GM19372 (cell line): ENCODE measurements around the gene RAD51B.

Experiments used
- ATAC-seq: cut with Tn5 transposase; IDR thresholded peaks from one replicate; pipeline ENCODE4 v1.9.1; 2021; ENCODE audit warnings: mild to moderate bottlenecking, low read depth, moderate library complexity; ENCODE audit not compliant: unreplicated experiment

RAD51B gene

GRCh38 chr14:68441542-68441941 is 622.0 kb downstream of the RAD51B start:
- ATAC-seq = no peak

GRCh38 chr14:68442828-68443629 is 623.5 kb downstream of the RAD51B start:
- no peak for ATAC-seq

- no peak for ATAC-seq
Observed at GRCh38 chr14:68444449-68445168, 625.0 kb downstream of the RAD51B start.

GRCh38 chr14:68446243-68447040 is 626.9 kb downstream of the RAD51B start:
- no peak for ATAC-seq

- ATAC-seq = no peak
Observed at GRCh38 chr14:68447581-68448251, 628.1 kb downstream of the RAD51B start.

GRCh38 chr14:68448252-68448902 is 628.8 kb downstream of the RAD51B start:
- no peak for ATAC-seq

GRCh38 chr14:68449561-68450181 is 630.1 kb downstream of the RAD51B start:
- no peak for ATAC-seq

GRCh38 chr14:68450391-68451120 is 631.0 kb downstream of the RAD51B start:
- no peak for ATAC-seq

- ATAC-seq = no peak
Observed at GRCh38 chr14:68451696-68452373, 632.3 kb downstream of the RAD51B start.

GRCh38 chr14:68458253-68458652 is 638.7 kb downstream of the RAD51B start:
- no peak for ATAC-seq

GRCh38 chr14:68458840-68459469 is 639.4 kb downstream of the RAD51B start:
- no peak for ATAC-seq

- ATAC-seq = no peak
Observed at GRCh38 chr14:68459480-68460136, 640.0 kb downstream of the RAD51B start.

- ATAC-seq = no peak
Observed at GRCh38 chr14:68460541-68460940, 641.0 kb downstream of the RAD51B start.

- ATAC-seq = no peak
Observed at GRCh38 chr14:68461086-68461485, 641.5 kb downstream of the RAD51B start.

GRCh38 chr14:68462683-68463082 is 643.1 kb downstream of the RAD51B start:
- no peak for ATAC-seq

GRCh38 chr14:68463299-68463698 is 643.7 kb downstream of the RAD51B start:
- no peak for ATAC-seq

- no peak for ATAC-seq
Observed at GRCh38 chr14:68463705-68464374, 644.3 kb downstream of the RAD51B start.
